ENCODE results near the gene PLCH1.

DNA sequence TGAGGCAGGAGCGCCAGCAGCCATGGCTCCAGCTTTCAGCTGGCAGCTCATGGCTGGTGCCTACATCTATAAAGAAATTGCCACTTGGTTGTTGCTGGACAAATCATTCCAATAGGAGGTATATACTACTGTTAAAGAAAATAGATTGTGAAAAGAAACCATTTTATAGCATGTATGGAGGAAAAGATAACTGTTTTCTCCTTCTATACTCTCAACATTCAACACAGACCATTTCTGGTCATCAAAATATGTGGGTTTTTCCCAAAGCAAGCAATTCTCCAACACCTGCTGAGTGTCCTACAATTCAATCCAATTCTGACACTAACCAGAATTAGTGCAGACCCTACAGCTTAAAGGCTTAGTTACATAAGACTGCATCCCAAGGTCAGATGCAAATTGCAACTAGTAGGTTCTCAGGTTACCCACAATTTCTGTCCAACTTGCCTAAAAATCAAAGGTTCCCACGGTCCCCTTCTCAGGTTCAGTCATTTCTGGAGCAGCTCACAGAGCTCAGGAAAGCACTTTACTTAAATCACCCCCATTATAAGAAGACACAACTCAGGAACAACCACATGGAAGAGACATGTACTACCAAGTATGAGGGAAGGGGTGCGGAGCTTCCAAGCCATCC, 409.0 kb downstream of the PLCH1 start:
- no peak for TF ChIP-seq POLR2A (IDR thresholded peaks at IDR 0.05; ENCODE audit: low read depth, low read length)
- no peak for TF ChIP-seq POLR2AphosphoS5 (IDR thresholded peaks at IDR 0.05; ENCODE audit: low read depth, low read length)
- no peak for TF ChIP-seq TAF1 (IDR thresholded peaks at IDR 0.05; ENCODE audit: low read depth, low read length)
- no peak for TF ChIP-seq SPI1 (IDR thresholded peaks at IDR 0.05; ENCODE audit: low read depth, low read length)

Measured in GM12891 (cell line).